Duodenal mucosa (tissue), 2 donors: ENCODE data around the gene BAG5.
A peak's percentile ranks its signal among the peaks of the same experiment; 100 is the strongest.

ENCODE experiments used
- H3K27ac ChIP-seq: one replicate; pipeline ENCODE4 v1.7.0; 2013; ENCODE audit warnings: low read depth, low read length
- H3K27me3 ChIP-seq, 2 donors: one replicate each; pipeline ENCODE4 v1.7.0; 2013; ENCODE audit warnings: low read length in 2 of 2, control low read depth in 1 of 2; ENCODE audit not compliant: insufficient read depth in 2 of 2, control insufficient read depth in 1 of 2
- H3K36me3 ChIP-seq, 2 donors: one replicate each; pipeline ENCODE4 v1.7.0; 2013; ENCODE audit warnings: low read length in 2 of 2, control low read depth in 1 of 2; ENCODE audit not compliant: insufficient read depth in 2 of 2, control insufficient read depth in 1 of 2
- H3K4me1 ChIP-seq, 2 donors: one replicate each; pipeline ENCODE4 v1.7.0; 2013; ENCODE audit warnings: low read length in 2 of 2, control low read depth in 1 of 2; ENCODE audit not compliant: insufficient read depth in 2 of 2, control insufficient read depth in 1 of 2
- H3K4me3 ChIP-seq, 2 donors: one replicate each; pipeline ENCODE4 v1.7.0; 2013; ENCODE audit warnings: low read length in 2 of 2, low read depth in 1 of 2
- H3K9ac ChIP-seq, 2 donors: one replicate each; pipeline ENCODE4 v1.7.0; 2013; ENCODE audit warnings: low read length in 2 of 2, low read depth in 1 of 2
- H3K9me3 ChIP-seq, 2 donors: one replicate each; pipeline ENCODE4 v1.7.0; 2013; ENCODE audit warnings: low read length in 2 of 2, control low read depth in 1 of 2; ENCODE audit not compliant: control insufficient read depth in 1 of 2

Gene BAG5

GRCh38 chr14:103555559-103556337, 6.7 kb downstream of the BAG5 start:
- Histone ChIP-seq H3K4me1 (peaks cover 14 to 15% of the 10 kb centered on the region in 2 donors), H3K27me3 (no peaks in the 10 kb centered on the region), H3K36me3 (peaks cover 6 to 25% of the 10 kb centered on the region in 2 donors), H3K4me3 (no peak overlapping the region), H3K9me3 (no peaks in the 10 kb centered on the region), H3K9ac (no peak overlapping the region), H3K27ac (no peak overlapping the region)

GRCh38 chr14:103552846-103553210, 9.6 kb downstream of the BAG5 start:
- Histone ChIP-seq H3K36me3 (no peaks in the 10 kb centered on the region), H3K27ac (no peak overlapping the region), H3K4me3 (no peak overlapping the region), H3K27me3 (no peaks in the 10 kb centered on the region), H3K9ac (no peak overlapping the region), H3K4me1 (no peaks in the 10 kb centered on the region), H3K9me3 (no peaks in the 10 kb centered on the region)

GRCh38 chr14:103552011-103552845, 10.2 kb downstream of the BAG5 start:
- no peak overlapping the region for H3K4me3 ChIP-seq

GRCh38 chr14:103551338-103551762, 11.1 kb downstream of the BAG5 start:
- no peaks in the 10 kb centered on the region for H3K9me3 ChIP-seq
- H3K36me3 ChIP-seq, result no peaks in the 10 kb centered on the region
- peak overlapping the region; percentile 27 for H3K27ac ChIP-seq
- no peak overlapping the region for H3K9ac ChIP-seq
- H3K4me1 ChIP-seq, result peaks cover 0 to 2% of the 10 kb centered on the region in 2 donors
- H3K4me3 ChIP-seq, result no peak overlapping the region
- no peaks in the 10 kb centered on the region for H3K27me3 ChIP-seq

More at GRCh38 chr14:103552011-103552845, 10.2 kb downstream of the BAG5 start:
- Histone ChIP-seq H3K9ac (no peak overlapping the region), H3K27me3 (no peaks in the 10 kb centered on the region), H3K36me3 (no peaks in the 10 kb centered on the region), H3K9me3 (no peaks in the 10 kb centered on the region), H3K27ac (no peak overlapping the region), H3K4me1 (no peaks in the 10 kb centered on the region)

- peak overlapping the region; percentile 20 for H3K27ac ChIP-seq
- H3K27me3 ChIP-seq, result no peaks in the 10 kb centered on the region
- H3K4me1 ChIP-seq, result peaks cover 0 to 2% of the 10 kb centered on the region in 2 donors
- no peak overlapping the region for H3K4me3 ChIP-seq
- H3K9ac ChIP-seq, result no peak overlapping the region
- no peaks in the 10 kb centered on the region for H3K36me3 ChIP-seq
- H3K9me3 ChIP-seq, result no peaks in the 10 kb centered on the region
Measured at GRCh38 chr14:103550451-103551337, 11.8 kb downstream of the BAG5 start.

GRCh38 chr14:103549361-103550311, 12.8 kb downstream of the BAG5 start:
- peaks cover 0 to 2% of the 10 kb centered on the region in 2 donors for H3K4me1 ChIP-seq
- no peak overlapping the region for H3K9ac ChIP-seq
- H3K4me3 ChIP-seq, result no peak overlapping the region
- H3K27me3 ChIP-seq, result no peaks in the 10 kb centered on the region
- no peaks in the 10 kb centered on the region for H3K36me3 ChIP-seq
- H3K9me3 ChIP-seq, result no peaks in the 10 kb centered on the region
- no peak overlapping the region for H3K27ac ChIP-seq

- Histone ChIP-seq H3K9ac (no peak overlapping the region), H3K9me3 (no peaks in the 10 kb centered on the region), H3K27ac (no peak overlapping the region), H3K4me3 (no peak overlapping the region), H3K27me3 (no peaks in the 10 kb centered on the region), H3K4me1 (peaks cover 0 to 6% of the 10 kb centered on the region in 2 donors), H3K36me3 (no peaks in the 10 kb centered on the region)
Measured at GRCh38 chr14:103548463-103549351, 13.8 kb downstream of the BAG5 start.

- H3K27me3 ChIP-seq, result no peaks in the 10 kb centered on the region
- no peaks in the 10 kb centered on the region for H3K36me3 ChIP-seq
- H3K9ac ChIP-seq, result no peak overlapping the region
- H3K27ac ChIP-seq, result no peak overlapping the region
- H3K4me1 ChIP-seq, result peaks cover 0 to 11% of the 10 kb centered on the region in 2 donors
- H3K9me3 ChIP-seq, result no peaks in the 10 kb centered on the region
- H3K4me3 ChIP-seq, result no peak overlapping the region
Measured at GRCh38 chr14:103547941-103548462, 14.5 kb downstream of the BAG5 start.
